Keratinocyte (primary cell): ENCODE measurements around the gene AKR1C2. TPM values are rescaled to one million over a fixed set of nuclear protein-coding genes. Genes with fewer than 3 reads are reported as not detected.

ENCODE experiments used
- DNase-seq: peaks from one replicate; pipeline ENCODE4 v3.0.0-alpha.2; 2011; ENCODE audit warnings: low read depth, missing footprints, low spot score
- FAIRE-seq: peaks from 2 replicates; lab custom pipeline; 2011; peaks lifted over from hg19 to GRCh38; lab: Jason Lieb, UNC
- H2AFZ ChIP-seq: 2 replicates; pipeline ENCODE4 v1.6.0; 2012; ENCODE audit warnings: low read length, control low read depth, inconsistent platforms; ENCODE audit not compliant: control insufficient read depth
- H3K27ac ChIP-seq: 2 replicates; pipeline ENCODE4 v1.5.1; 2011; ENCODE audit warnings: low read length; ENCODE audit not compliant: control insufficient read depth, insufficient read depth
- H3K27me3 ChIP-seq: 3 replicates; pipeline ENCODE4 v1.6.0; 2011; ENCODE audit warnings: low read length; ENCODE audit not compliant: control insufficient read depth, insufficient read depth; ENCODE audit errors: extremely low read depth
- H3K36me3 ChIP-seq, 2 experiments: 2 replicates in 1 of 2; 3 replicates in 1 of 2; pipeline ENCODE4 v1.5.1; 2011; ENCODE audit warnings: low read length in 2 of 2, mild to moderate bottlenecking in 1 of 2; ENCODE audit not compliant: control insufficient read depth in 2 of 2, insufficient read depth in 2 of 2; ENCODE audit errors: extremely low read depth in 1 of 2
- H3K4me1 ChIP-seq: 3 replicates; pipeline ENCODE4 v1.5.1; 2011; ENCODE audit warnings: low read length; ENCODE audit not compliant: control insufficient read depth, insufficient read depth; ENCODE audit errors: extremely low read depth
- H3K4me2 ChIP-seq: 3 replicates; pipeline ENCODE4 v1.6.0; 2011; ENCODE audit warnings: low read depth, low read length; ENCODE audit not compliant: control insufficient read depth, insufficient read depth; ENCODE audit errors: extremely low read depth
- H3K4me3 ChIP-seq, 3 experiments: fragments of 200-600 bp in 1 of 3; sonication (generic) in 1 of 3; 2 replicates in 2 of 3; 3 replicates in 1 of 3; pipeline ENCODE4 v1.5.1; 2011 to 2016; ENCODE audit warnings: low read length in 3 of 3, mild to moderate bottlenecking in 3 of 3, control low read depth in 2 of 3, inconsistent platforms in 1 of 3, low read depth in 1 of 3, mixed read lengths in 1 of 3, mixed run types in 1 of 3, moderate library complexity in 1 of 3; ENCODE audit not compliant: control insufficient read depth in 2 of 3, insufficient read depth in 2 of 3; ENCODE audit errors: extremely low read depth in 1 of 3
- H3K79me2 ChIP-seq: 2 replicates; pipeline ENCODE4 v1.6.0; 2012; ENCODE audit warnings: low read length; ENCODE audit not compliant: control insufficient read depth, insufficient read depth
- H3K9ac ChIP-seq: 3 replicates; pipeline ENCODE4 v1.6.0; 2011; ENCODE audit warnings: low read length; ENCODE audit not compliant: control insufficient read depth, insufficient read depth; ENCODE audit errors: extremely low read depth
- H3K9me1 ChIP-seq: 3 replicates; pipeline ENCODE4 v1.6.0; 2011; ENCODE audit warnings: low read length; ENCODE audit not compliant: control insufficient read depth, insufficient read depth; ENCODE audit errors: extremely low read depth
- H3K9me3 ChIP-seq: 2 replicates; pipeline ENCODE4 v1.5.1; 2012; ENCODE audit warnings: low read depth, low read length; ENCODE audit not compliant: control insufficient read depth
- H4K20me1 ChIP-seq: 3 replicates; pipeline ENCODE4 v1.6.0; 2011; ENCODE audit warnings: low read length; ENCODE audit not compliant: control insufficient read depth, insufficient read depth; ENCODE audit errors: extremely low read depth
- CTCF ChIP-seq, 3 experiments: IDR thresholded peaks in 1 of 3; conservative IDR thresholded peaks in 1 of 3; optimal IDR thresholded peaks in 1 of 3; 2 replicates in 2 of 3; 3 replicates in 1 of 3; pipeline versions ENCODE3 to v1.5.1; 2011; ENCODE audit warnings: low read length in 3 of 3, mild to moderate bottlenecking in 3 of 3, moderate library complexity in 2 of 3, control low read depth in 1 of 3, inconsistent platforms in 1 of 3; ENCODE audit not compliant: insufficient read depth in 2 of 3; ENCODE audit errors: extremely low read depth in 1 of 3
- EZH2 ChIP-seq: IDR thresholded peaks from one replicate; pipeline ENCODE4 v1.6.1; 2012; ENCODE audit warnings: inconsistent platforms, mild to moderate bottlenecking, low read length, moderate library complexity
- dilution Hi-C: fragments of 300-500 bp; cut with MboI; formaldehyde crosslinking; loops from one replicate; pipeline ENCODE4 v1.7.0; 2020; ENCODE audit warnings: low sequenced_read_pairs; ENCODE audit not compliant: extremely low pct_ligation_motif_present
- polyA plus RNA-seq, 5 experiments: library from polyadenylated mRNA; depleted of rRNA in 3 of 5; stranded (reverse) in 3 of 5; stranded (forward) in 1 of 5; unstranded in 1 of 5; fragments of >200 nt; gene quantifications; 1 replicate in 1 of 5; 2 replicates in 3 of 5; 3 replicates in 1 of 5; pipeline versions ENCODE4 v1.2.1 to v1.2.3, GENCODE V29; 2011 to 2012; ENCODE audit warnings: missing spikeins in 2 of 5, low read depth in 1 of 5, low replicate concordance in 1 of 5

The AKR1C2 gene
- polyA plus RNA-seq, 1 donor (not counting 4 experiments of a cell fraction or from before 2014, with no cell fraction given), result 66.0 TPM

DNA sequence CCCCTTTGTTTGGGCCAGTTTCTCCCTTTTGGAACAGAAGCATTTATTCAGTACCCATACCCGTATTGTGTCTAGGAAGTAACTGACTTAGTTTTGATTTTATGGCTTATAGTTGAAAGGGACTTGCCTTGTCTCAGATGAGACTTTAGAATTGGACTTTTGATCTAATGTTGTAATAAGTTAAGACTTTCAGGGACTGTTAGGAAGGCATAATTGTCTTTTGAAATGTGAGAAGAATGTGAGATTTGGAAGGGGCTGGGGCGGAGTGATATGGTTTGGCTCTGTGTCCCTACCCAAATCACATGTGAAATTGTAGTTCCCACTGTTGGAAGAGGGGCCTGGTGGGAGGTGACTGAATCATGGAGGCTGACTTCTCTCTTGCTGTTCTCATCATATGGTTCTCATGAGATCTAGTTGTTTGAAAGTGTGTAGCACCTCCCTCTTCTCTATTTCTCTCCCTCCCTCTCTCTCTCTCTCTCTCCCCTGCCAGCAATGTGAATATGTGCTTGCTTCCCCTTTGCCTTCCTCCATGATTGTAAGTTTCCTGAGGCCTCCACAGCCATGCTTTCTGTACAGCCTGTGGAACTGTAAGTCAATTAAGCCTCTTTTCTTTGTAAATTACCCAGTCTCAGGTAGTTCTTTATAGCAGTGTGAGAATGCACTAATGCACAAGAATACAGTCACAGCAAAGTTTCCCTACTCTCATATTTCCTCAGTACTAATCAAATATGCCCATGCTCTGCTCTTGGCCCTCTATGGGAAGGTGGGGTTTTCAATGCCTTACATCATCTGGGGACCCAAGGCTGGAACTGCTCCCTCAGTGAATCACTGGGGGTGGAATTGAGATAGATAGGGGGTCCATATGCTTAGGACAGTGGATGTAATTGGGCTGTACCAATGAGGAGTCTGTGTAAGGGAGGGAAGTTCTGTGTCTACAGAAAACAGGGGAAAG is 57.6 kb downstream of the AKR1C2 start:
- DNase-seq (no peak), FAIRE-seq (no peak)
- Histone ChIP-seq H3K36me3 (no peaks in the 10 kb centered on the region), H3K79me2 (no peaks in the 10 kb centered on the region), H3K27me3 (no peaks in the 10 kb centered on the region), H3K9ac (no peak overlapping the region), H3K4me2 (no peak overlapping the region), H4K20me1 (no peaks in the 10 kb centered on the region), H3K9me3 (no peaks in the 10 kb centered on the region), H3K9me1 (no peaks in the 10 kb centered on the region), H3K27ac (no peak overlapping the region), H3K4me3 (no peak overlapping the region), H2AFZ (no peak overlapping the region), H3K4me1 (peaks cover 39% of the 10 kb centered on the region)
- no peak for TF ChIP-seq CTCF (optimal IDR thresholded peaks at IDR 0.05 in 1 of 3, IDR thresholded peaks at IDR 0.05 in 1 of 3, conservative IDR thresholded peaks at IDR 0.05 in 1 of 3; ENCODE audit: extremely low read depth in 1 of 3, insufficient read depth in 2 of 3, low read length in 3 of 3)
- no peak for TF ChIP-seq EZH2
- dilution Hi-C loops, result no loop called here

DNA sequence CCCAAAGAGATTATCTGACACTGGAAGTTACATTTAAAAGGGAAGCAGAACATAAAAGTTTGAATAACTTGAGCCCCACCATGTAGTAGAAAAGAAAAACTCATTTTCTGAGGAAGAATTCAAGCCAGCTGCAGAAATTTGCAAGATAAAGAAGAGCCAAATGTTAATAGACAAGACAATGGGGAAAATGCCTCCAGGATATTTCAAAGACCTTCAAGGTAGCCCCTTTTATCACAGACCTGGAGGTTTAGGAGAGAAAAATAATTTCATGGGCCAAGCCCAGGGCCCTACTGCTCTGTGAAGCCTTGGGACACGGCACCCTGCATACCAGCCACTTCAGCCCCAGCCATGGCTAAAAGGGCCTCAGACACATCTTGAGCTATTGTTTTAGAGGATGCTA is 58.8 kb downstream of the AKR1C2 start:
- H3K9ac ChIP-seq, result no peak overlapping the region
- H2AFZ ChIP-seq, result no peak overlapping the region
- no peaks in the 10 kb centered on the region for H3K79me2 ChIP-seq
- no peaks in the 10 kb centered on the region for H3K9me3 ChIP-seq
- H3K27ac ChIP-seq, result no peak overlapping the region
- TF ChIP-seq EZH2, result no peak
- TF ChIP-seq CTCF (optimal IDR thresholded peaks at IDR 0.05 in 1 of 3, IDR thresholded peaks at IDR 0.05 in 1 of 3, conservative IDR thresholded peaks at IDR 0.05 in 1 of 3; ENCODE audit: extremely low read depth in 1 of 3, insufficient read depth in 2 of 3, low read length in 3 of 3), result no peak
- FAIRE-seq (no peak), DNase-seq (no peak)
- H3K4me2 ChIP-seq, result no peak overlapping the region
- H3K4me3 ChIP-seq, result no peak overlapping the region
- H3K4me1 ChIP-seq, result peaks cover 51% of the 10 kb centered on the region
- dilution Hi-C loops, result no loop called here
- H3K9me1 ChIP-seq, result no peaks in the 10 kb centered on the region
- no peaks in the 10 kb centered on the region for H3K27me3 ChIP-seq
- no peaks in the 10 kb centered on the region for H4K20me1 ChIP-seq
- H3K36me3 ChIP-seq, result no peaks in the 10 kb centered on the region
